ENCODE results near the gene FAM209B.

GRCh38 chr20:56551571-56551970 is 18.5 kb downstream of the FAM209B start:
- TF ChIP-seq POLR2AphosphoS5 (IDR thresholded peaks at IDR 0.05) (no peak), CTCF (IDR thresholded peaks at IDR 0.05) (no peak)

All from breast epithelium (tissue), 3 donors.